Activated naive CD4-positive, alpha-beta T cell treated with anti-CD3 and anti-CD28 coated beads, Interleukin-2, amount 50 U/mL, for 24 hours (primary cell): ENCODE results near the gene LDHD.

Source experiments
- H3K27ac Mint-ChIP-seq: one replicate; pipeline ENCODE4 v1.8.0; 2021; ENCODE audit warnings: mild to moderate bottlenecking, mixed read lengths
- H3K27me3 Mint-ChIP-seq: one replicate; pipeline ENCODE4 v1.8.0; 2021; ENCODE audit warnings: mixed read lengths
- H3K36me3 Mint-ChIP-seq: one replicate; pipeline ENCODE4 v1.8.0; 2021; ENCODE audit warnings: mixed read lengths
- H3K4me1 Mint-ChIP-seq: one replicate; pipeline ENCODE4 v1.8.0; 2021; ENCODE audit warnings: mixed read lengths
- H3K4me3 Mint-ChIP-seq: one replicate; pipeline ENCODE4 v1.8.0; 2021; ENCODE audit warnings: mild to moderate bottlenecking, mixed read lengths
- H3K9me3 Mint-ChIP-seq: one replicate; pipeline ENCODE4 v1.8.0; 2021; ENCODE audit warnings: mixed read lengths

The LDHD gene

DNA sequence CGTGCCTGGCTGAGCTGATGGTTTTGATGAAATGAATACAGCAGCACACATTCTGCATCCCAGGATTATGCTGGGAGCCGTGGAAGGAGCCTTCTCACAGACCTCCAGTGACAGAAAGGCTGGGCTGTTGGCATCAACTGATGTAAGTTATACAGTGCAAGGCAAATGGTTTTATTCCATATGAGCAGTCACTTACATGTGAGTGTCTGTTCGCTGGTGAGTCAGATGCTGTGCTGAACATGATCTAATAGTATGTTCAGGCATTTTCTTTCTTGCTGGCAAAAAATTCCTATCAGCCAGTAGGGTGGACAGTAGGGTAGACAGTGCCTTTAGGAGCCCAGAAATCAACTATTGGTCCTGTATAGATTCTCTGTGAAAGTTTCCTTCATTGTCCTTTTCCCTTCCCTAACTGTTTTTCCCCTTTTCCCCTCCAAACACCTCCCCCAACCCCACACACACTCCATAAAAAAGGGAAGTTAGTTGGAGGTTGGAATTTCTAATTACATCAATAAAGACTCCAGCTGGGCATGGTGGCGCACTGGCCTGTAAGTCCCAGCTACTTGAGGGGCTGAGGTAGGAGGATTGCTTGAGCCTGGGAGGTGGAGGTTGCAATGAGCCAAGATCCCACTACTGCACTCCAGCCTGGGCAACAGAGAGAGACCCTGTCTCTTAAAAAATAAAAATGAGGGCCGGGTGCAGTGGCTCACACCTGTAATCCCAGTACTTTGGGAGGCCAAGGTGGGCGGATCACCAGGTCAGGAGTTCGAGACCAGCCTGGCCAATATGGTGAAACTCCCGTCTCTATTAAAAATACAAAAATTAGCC, 36.2 kb downstream of the LDHD start:
- no peak overlapping the region for H3K27ac Mint-ChIP-seq
- no peak overlapping the region for H3K4me3 Mint-ChIP-seq
- peaks cover 1% of the 10 kb centered on the region for H3K9me3 Mint-ChIP-seq
- no peaks in the 10 kb centered on the region for H3K36me3 Mint-ChIP-seq
- peaks cover 29% of the 10 kb centered on the region for H3K4me1 Mint-ChIP-seq
- H3K27me3 Mint-ChIP-seq = no peaks in the 10 kb centered on the region

DNA sequence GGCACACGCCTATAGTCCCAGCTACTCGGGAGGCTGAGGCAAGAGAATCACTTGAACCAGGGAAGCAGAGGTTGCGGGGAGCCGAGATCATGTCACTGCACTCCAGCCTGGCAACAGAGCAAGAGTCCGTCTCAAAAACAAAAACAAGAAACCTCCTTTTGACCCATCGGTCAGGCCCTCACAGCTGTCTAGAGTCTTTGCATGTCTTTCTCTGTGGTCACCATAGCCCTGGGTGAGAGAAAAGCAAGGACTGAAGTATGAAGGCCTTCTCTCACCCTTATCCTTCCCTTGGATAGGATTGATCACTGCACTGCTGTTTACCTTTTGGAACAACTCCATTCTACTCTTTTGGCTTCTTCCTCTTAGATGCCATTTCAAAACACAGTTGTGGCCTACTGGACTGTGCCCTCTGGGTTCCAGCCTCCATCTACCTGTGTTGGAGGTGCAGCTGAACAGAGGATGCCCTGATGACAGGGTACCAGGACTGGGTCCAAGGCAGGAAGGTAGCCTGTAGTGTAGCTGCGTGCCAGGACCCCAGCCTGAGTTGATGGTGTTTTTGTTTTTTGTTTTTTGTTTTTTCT, 37.1 kb downstream of the LDHD start:
- H3K27me3 Mint-ChIP-seq = no peaks in the 10 kb centered on the region
- H3K27ac Mint-ChIP-seq = no peak overlapping the region
- no peaks in the 10 kb centered on the region for H3K36me3 Mint-ChIP-seq
- H3K9me3 Mint-ChIP-seq = no peaks in the 10 kb centered on the region
- peaks cover 32% of the 10 kb centered on the region for H3K4me1 Mint-ChIP-seq
- H3K4me3 Mint-ChIP-seq = no peak overlapping the region

DNA sequence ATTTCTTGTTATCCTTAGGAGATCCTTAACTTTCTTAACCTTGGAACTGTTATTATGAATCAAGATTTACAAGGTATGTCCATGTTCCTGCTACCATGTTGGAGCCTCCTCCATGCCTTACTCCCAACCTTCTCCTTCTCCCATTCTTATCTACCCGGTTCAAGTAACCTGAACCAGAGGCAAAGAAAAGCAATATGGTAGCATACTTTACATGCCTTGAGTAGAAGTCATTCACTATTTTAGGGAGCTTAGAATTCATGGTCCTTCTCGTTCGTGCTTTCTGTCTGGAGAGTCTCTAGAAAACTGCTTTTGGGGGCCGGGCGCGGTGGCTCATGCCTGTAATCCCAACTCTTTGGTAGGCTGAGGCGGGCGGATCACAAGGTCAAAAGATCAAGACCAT, 37.7 kb downstream of the LDHD start:
- Mint-ChIP-seq H3K27me3 (no peaks in the 10 kb centered on the region), H3K36me3 (no peaks in the 10 kb centered on the region), H3K27ac (no peak overlapping the region), H3K4me3 (no peak overlapping the region), H3K9me3 (no peaks in the 10 kb centered on the region), H3K4me1 (peaks cover 38% of the 10 kb centered on the region)

DNA sequence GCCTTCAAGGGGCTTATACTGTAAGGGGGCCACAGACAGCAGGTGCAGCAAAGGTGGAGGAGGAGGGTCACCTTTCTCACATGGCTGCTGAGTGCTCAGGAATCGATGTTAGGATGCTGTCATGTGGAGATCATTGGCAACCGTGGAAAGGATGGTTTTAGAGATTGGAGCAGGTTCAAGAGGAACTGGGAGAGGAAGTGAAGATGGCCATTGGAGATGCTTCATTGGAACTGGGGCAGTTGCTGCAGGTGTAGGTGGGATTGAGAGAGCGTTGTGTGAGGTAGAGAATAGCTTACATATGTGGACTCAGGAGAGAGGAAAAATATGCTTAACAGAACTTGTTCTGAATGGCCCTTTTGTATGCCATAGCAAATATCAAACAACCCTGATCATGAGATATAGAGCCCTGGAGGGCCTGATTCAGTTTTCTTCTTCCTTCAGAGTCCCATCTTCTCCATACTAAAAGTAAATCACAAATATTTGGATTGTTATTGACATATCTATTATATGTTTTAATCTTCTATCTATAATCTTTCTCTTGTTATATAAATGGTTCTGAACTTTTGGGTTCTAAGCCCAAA, 40.8 kb downstream of the LDHD start:
- Mint-ChIP-seq H3K4me1 (peaks cover 51% of the 10 kb centered on the region), H3K36me3 (no peaks in the 10 kb centered on the region), H3K27ac (peak overlapping the region; percentile 73), H3K9me3 (no peaks in the 10 kb centered on the region), H3K27me3 (no peaks in the 10 kb centered on the region), H3K4me3 (peak overlapping the region; percentile 59)

DNA sequence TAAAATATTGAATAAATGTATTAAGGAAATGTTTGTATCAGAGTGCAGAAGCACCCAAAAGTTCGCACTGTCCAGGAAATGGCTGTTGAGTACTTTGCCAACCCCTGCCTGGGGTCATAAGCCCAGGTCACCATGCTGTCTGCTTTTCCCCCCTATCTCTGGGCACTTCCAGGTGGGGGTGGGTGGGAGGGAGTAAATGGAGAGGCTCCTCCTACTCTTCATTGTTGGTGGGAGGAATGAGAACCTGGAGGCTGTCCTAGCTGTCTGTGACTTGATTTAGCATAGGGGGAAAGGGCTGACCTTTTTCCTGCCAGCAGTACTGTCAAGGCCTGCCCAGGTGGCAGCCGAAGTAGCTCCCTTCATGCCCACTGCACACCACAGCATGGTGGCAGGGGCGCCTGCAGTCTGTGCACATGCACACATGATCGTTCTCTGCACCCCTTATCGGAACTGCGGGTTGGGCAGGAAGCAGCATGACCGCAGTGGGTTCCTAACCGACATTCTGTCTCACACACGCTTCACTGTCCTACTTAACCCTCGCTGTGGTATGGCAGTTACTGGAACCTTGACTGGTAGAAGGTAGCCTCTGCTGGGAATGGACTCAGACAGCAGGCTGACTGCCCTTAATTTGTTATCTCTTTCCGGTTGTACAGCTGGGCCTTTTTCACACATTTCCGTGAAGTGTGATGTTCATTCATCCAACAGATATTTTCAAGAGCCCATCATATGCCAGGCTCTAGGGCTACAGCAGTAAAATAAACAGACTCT, 41.5 kb downstream of the LDHD start:
- no peaks in the 10 kb centered on the region for H3K36me3 Mint-ChIP-seq
- H3K27ac Mint-ChIP-seq = peak overlapping the region; percentile 73
- H3K4me1 Mint-ChIP-seq = peaks cover 57% of the 10 kb centered on the region
- peak overlapping the region; percentile 59 for H3K4me3 Mint-ChIP-seq
- H3K27me3 Mint-ChIP-seq = no peaks in the 10 kb centered on the region
- H3K9me3 Mint-ChIP-seq = no peaks in the 10 kb centered on the region

DNA sequence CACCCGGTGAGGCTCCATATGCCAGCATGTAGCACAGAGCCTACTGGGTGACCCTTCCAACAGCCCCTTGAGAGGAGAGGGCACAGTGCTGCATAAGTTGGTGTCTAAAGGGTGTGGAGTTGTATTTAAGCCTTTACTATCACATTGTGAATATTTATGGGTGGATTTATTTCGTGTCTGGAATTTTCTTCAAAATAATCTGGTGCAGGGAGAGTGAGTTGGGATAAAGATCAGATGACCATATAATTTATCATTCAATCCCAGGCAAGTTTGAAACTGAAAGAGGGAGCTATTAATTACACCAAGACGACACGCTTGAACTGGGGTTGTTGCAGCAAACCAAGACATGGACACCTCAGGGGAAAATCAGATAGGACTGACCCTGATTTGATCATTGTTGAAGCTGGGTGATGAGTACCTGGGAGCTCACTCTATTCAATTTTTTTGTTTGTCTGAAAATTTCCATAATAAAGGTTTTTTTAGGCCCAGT, 42.2 kb downstream of the LDHD start:
- Mint-ChIP-seq H3K9me3 (no peaks in the 10 kb centered on the region), H3K27ac (peak overlapping the region; percentile 4), H3K4me3 (peak overlapping the region; percentile 47), H3K36me3 (peaks cover 2% of the 10 kb centered on the region), H3K4me1 (peaks cover 57% of the 10 kb centered on the region), H3K27me3 (no peaks in the 10 kb centered on the region)

DNA sequence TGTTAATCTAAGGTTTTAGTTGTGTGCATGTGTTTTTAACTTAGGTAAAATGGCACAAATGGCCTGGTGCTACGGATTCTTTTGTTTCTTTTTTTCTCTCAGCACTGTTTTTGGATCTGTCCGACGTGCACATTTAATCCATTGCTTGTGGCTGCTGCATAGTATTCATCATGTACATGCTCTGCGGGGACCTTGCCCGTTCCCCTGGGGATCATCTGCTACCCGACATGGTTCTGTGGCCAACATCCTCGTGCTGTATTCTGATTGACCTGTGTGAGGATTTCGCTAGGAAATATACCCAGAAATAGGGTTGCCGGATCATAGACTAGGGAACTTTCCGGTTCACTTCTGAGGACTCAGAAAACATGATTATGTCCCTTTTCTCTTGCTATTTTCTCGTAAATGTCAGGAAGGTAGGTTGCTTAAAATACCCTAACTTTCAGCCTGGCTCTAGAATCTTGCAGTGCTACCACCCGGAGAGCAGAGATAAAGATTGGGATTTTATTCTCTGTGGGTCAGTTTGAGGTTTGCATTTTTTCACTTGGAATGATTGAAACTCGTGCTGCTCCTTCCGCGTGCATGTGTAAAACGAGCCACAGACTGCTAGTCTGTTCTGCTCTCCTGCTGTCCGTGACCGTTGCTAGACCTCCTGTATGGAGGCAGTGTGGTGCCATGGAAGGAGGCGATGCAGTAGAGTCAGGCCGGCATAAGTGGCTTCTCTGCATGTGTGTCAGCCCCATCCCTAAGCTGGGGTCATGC, 42.9 kb downstream of the LDHD start:
- Mint-ChIP-seq H3K36me3 (peaks cover 2% of the 10 kb centered on the region), H3K27me3 (no peaks in the 10 kb centered on the region), H3K4me1 (peaks cover 54% of the 10 kb centered on the region), H3K4me3 (peak overlapping the region; percentile 47), H3K9me3 (no peaks in the 10 kb centered on the region), H3K27ac (peak overlapping the region; percentile 31)

DNA sequence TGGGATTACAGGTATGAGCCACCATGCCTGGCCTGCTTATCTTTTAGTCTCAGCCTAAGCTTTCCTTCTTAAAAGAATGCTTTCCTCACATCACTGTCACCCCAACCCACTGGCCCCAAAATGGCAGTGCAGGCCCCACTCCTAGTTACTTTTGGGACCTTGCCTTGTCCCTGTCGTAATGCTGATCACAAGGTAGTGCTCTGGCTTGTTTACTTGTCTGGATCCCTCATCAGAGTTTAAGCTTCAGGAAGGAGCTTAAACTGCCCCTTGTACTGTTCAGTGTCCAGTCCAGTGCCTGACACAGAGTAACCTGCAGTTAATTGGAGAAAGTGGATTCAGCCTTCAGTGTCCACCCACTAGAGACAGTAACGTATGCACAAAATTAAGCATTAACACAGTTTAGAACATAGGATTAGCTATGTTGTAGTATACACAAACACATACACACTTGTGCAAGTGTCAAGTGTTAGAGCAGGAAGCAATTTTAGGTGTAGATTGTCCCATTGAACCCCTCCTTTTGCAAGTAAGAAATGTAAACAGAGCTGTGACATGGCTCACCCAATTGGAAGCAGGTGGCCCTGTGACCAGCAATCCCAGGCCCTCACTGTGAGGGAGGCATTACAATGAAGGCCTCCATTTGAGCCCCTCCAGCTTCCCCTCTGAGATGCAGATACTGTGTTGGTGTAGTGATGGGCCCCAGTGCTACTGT, 44.2 kb downstream of the LDHD start:
- Mint-ChIP-seq H3K36me3 (peaks cover 2% of the 10 kb centered on the region), H3K4me3 (no peak overlapping the region), H3K27ac (no peak overlapping the region), H3K9me3 (no peaks in the 10 kb centered on the region), H3K4me1 (peaks cover 47% of the 10 kb centered on the region), H3K27me3 (no peaks in the 10 kb centered on the region)

DNA sequence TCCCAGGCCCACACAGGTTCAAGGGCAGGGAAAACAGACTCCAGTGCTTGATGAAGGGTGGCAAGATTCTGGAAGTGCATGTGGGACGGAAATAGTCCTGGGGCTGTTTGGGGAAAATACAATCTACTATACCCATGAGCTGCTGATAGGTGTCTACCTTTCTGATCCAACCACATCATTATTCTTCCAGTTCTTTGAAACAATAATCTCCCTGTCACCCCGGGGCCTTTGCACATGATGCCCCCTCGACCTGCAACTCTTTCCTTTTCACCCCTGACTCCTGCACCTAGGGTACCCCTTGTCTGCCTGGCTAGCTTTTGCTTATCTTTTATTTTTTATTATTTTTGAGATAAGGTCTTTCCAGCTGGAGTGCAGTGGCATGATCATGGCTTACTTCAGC, 45.0 kb downstream of the LDHD start:
- H3K4me3 Mint-ChIP-seq = no peak overlapping the region
- no peaks in the 10 kb centered on the region for H3K9me3 Mint-ChIP-seq
- peaks cover 2% of the 10 kb centered on the region for H3K36me3 Mint-ChIP-seq
- H3K4me1 Mint-ChIP-seq = peaks cover 48% of the 10 kb centered on the region
- no peaks in the 10 kb centered on the region for H3K27me3 Mint-ChIP-seq
- no peak overlapping the region for H3K27ac Mint-ChIP-seq

DNA sequence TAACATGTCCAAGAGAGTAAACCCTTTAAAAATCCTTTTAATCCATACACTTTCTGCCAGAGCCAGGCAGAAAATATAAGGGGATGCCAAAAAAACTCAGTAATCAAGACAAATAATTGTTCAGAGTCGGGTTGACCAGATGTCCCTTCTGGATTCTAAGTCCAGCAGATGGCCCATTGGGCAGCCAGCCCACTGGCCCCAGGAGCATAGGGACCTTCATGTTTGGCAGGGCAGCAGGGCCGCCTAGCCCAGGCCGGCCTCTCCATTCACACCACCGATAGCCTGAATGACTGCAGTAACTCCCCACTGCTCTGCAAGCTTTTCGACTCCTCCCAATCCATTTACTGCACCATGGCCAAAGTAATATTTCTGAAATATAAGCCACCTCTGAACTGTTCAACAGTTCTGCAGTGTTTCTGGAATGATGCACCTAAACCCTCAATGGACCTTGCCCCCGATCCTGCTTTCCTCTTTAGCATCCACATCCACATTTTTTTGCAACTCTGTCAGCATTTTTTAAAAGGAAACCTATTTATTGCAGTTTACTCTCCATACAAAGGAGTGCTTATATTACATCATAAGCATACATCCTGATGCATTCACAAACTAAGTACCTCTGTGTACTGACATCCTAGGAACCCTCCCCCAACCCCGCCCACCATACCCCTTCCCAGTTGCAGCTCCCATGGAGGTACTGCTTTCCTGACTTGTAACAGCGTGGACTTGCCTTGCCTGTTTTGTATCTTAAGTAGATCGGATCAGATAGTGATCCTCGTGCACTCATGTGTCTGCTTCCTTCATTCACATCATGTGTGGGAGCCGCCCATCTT, 46.4 kb downstream of the LDHD start:
- H3K4me1 Mint-ChIP-seq = peaks cover 41% of the 10 kb centered on the region
- no peak overlapping the region for H3K4me3 Mint-ChIP-seq
- H3K36me3 Mint-ChIP-seq = peaks cover 2% of the 10 kb centered on the region
- no peak overlapping the region for H3K27ac Mint-ChIP-seq
- H3K9me3 Mint-ChIP-seq = no peaks in the 10 kb centered on the region
- no peaks in the 10 kb centered on the region for H3K27me3 Mint-ChIP-seq

DNA sequence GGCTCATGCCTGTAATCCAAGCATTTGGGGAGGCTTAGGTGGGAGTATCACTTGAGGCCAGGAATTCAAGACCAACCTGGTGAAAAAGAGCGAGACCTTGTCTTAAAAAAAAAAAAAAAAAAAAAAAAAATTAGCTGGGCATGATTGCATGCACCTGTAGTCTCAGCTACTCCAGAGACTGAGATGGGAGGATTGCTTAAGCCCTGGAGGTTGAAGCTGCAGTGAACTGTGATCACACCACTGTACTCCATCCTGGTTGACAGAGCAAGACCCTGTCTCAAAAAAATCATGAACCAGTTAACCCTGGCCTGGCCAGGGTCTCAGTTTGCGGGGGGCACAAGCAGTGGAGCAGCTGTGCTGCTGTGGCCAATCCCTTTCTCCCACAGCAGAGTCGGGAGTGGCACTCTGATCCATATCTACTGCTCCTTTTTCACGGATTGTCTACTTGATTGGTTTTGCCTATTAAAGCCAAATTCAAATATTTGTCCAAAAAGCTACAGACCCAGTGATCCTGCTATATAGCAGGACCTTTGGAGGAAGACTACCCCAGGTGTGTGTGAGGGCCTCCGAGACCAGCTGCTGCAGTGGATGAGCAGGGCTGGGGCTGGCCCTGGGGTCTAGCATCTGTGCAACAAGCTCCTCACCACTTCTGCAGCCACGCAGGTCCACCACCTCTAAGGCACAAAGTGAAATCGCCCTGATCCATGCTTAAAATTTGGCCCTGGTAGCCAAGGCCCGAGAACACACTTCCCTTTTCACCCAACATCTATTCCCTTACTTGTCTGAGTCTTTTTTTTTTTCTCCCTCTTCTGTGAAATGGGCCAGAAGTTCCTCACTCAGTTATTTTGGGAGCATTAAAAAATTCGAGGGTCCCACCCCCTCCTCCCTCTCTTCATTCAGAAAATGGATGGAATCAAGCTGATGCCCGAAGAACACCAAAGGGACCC, 48.2 kb downstream of the LDHD start:
- H3K9me3 Mint-ChIP-seq = no peaks in the 10 kb centered on the region
- no peaks in the 10 kb centered on the region for H3K27me3 Mint-ChIP-seq
- H3K4me1 Mint-ChIP-seq = peaks cover 44% of the 10 kb centered on the region
- H3K27ac Mint-ChIP-seq = no peak overlapping the region
- peaks cover 2% of the 10 kb centered on the region for H3K36me3 Mint-ChIP-seq
- H3K4me3 Mint-ChIP-seq = no peak overlapping the region

DNA sequence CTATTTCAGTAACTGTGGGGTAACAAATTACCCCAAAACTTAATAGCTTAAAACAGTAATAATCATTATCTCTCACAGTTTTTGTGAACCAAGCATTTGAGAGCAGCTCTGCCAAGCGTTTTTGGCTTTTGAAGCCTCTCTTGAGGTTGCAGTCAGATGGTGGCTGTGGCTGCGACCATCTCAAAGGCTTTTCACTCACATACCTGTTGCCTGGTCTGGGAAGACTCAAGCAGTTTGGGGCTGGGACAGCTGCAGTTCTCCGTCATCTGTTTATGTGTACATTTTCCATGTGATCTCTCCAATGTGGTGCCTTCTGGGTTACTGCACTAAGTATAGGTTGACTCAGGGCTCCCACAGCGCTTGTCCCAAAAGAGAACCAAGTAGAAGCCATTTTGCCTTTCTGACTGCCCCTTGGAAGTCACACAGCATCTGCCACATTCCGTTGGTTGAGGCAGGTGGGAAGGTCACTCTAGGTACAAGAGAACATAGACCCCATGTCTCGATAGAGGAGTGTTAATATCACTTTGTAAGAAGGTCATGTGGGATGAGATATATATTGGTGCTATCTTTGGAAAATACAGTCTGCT, 49.6 kb downstream of the LDHD start:
- Mint-ChIP-seq H3K27me3 (no peaks in the 10 kb centered on the region), H3K4me1 (peaks cover 40% of the 10 kb centered on the region), H3K9me3 (no peaks in the 10 kb centered on the region), H3K36me3 (peaks cover 2% of the 10 kb centered on the region), H3K27ac (no peak overlapping the region), H3K4me3 (no peak overlapping the region)
